Loucy (cell line): Measurements from ENCODE around the gene ZBTB20.

ENCODE experiments used
- CTCF ChIP-seq: fragments of 200-600 bp; sonication (generic); conservative IDR thresholded peaks from 2 replicates; pipeline ENCODE4 v1.5.1; 2014; ENCODE audit warnings: mild to moderate bottlenecking, antibody characterized with exemption, low read length
- EZH2phosphoT487 ChIP-seq: fragments of 200-600 bp; IDR thresholded peaks from 2 replicates; pipeline ENCODE4 v1.6.1; 2018; ENCODE audit warnings: antibody characterized with exemption, mild to moderate bottlenecking, moderate library complexity, borderline replicate concordance

- no peak for TF ChIP-seq CTCF
- no peak for TF ChIP-seq EZH2phosphoT487
Measured at GRCh38 chr3:114469070-114469469, 678.0 kb downstream of the ZBTB20 start.
